NCI-H2107 treated with DMSO at 0.1 percent for 48 hours (cell line): ENCODE results near the gene LSM7.

ENCODE experiments used
- DNase-seq: peaks from one replicate; lab custom pipeline; 2025; ENCODE audit not compliant: unreplicated experiment; lab: John Stamatoyannopoulos, UW

LSM7 gene

GRCh38 chr19:2328401-2329148 lies at the start of gene LSM7, which contains the start of gene SPPL2B:
TSS of gene LSM7 (minus strand) at chr19:2328586. CDS start at chr19:2328566, 20 bp downstream.
TSS of gene SPPL2B (plus strand) at chr19:2328684. CDS start at chr19:2328710, 26 bp downstream.
- peak; percentile 82 for DNase-seq

GRCh38 chr19:2376784-2377519 lies 48.6 kb upstream of the LSM7 start:
- peak; percentile 11 for DNase-seq

GRCh38 chr19:2375353-2376121 lies 47.2 kb upstream of the LSM7 start:
- no peak for DNase-seq

- DNase-seq: no peak
Observed at GRCh38 chr19:2374808-2375207, 46.4 kb upstream of the LSM7 start.

- no peak for DNase-seq
Observed at GRCh38 chr19:2372076-2372612, 43.8 kb upstream of the LSM7 start.

- no peak for DNase-seq
Observed at GRCh38 chr19:2371656-2372055, 43.3 kb upstream of the LSM7 start.

GRCh38 chr19:2365201-2365970 lies 37.0 kb upstream of the LSM7 start:
- no peak for DNase-seq

GRCh38 chr19:2363419-2363818 lies 35.0 kb upstream of the LSM7 start:
- no peak for DNase-seq

GRCh38 chr19:2362970-2363300 lies 34.5 kb upstream of the LSM7 start:
- no peak for DNase-seq

- DNase-seq: no peak
Observed at GRCh38 chr19:2362046-2362969, 33.9 kb upstream of the LSM7 start.

GRCh38 chr19:2361246-2362045 lies 33.1 kb upstream of the LSM7 start:
- no peak for DNase-seq

- DNase-seq: no peak
Observed at GRCh38 chr19:2360833-2361232, 32.4 kb upstream of the LSM7 start.

- DNase-seq: no peak
Observed at GRCh38 chr19:2359992-2360685, 31.8 kb upstream of the LSM7 start, which contains the start of gene TMPRSS9. TSS of gene TMPRSS9 (plus strand) at chr19:2360265. CDS start at chr19:2389786, 29,521 bp downstream.

- no peak for DNase-seq
Observed at GRCh38 chr19:2358548-2359173, 30.3 kb upstream of the LSM7 start.

GRCh38 chr19:2357279-2358206 lies 29.2 kb upstream of the LSM7 start:
- DNase-seq: no peak

GRCh38 chr19:2356036-2356646 lies 27.8 kb upstream of the LSM7 start:
- no peak for DNase-seq
